Neutrophil (primary cell): ENCODE results near the gene UBA5.

Source experiments
- H3K27ac ChIP-seq: fragments of 200-600 bp; sonication (generic); 2 replicates; pipeline ENCODE4 v1.5.1; 2016; ENCODE audit warnings: mild to moderate bottlenecking, moderate library complexity
- H3K27me3 ChIP-seq: fragments of 200-600 bp; sonication (generic); 2 replicates; pipeline ENCODE4 v1.6.0; 2016; ENCODE audit warnings: mild to moderate bottlenecking
- H3K36me3 ChIP-seq: fragments of 200-600 bp; sonication (generic); 2 replicates; pipeline ENCODE4 v1.5.1; 2017
- H3K4me1 ChIP-seq, 2 experiments: fragments of 200-600 bp in 1 of 2; sonication (generic) in 1 of 2; 1 replicate in 1 of 2; 2 replicates in 1 of 2; pipeline versions ENCODE4 v1.5.1 to v1.6.1; 2013 to 2016; ENCODE audit warnings: low read depth in 1 of 2, low read length in 1 of 2, mild to moderate bottlenecking in 1 of 2, moderate library complexity in 1 of 2; ENCODE audit not compliant: control insufficient read depth in 1 of 2, insufficient read depth in 1 of 2
- H3K4me3 ChIP-seq, 2 experiments: fragments of 200-600 bp in 1 of 2; sonication (generic) in 1 of 2; 1 replicate in 1 of 2; 2 replicates in 1 of 2; pipeline ENCODE4 v1.5.1; 2013 to 2016; ENCODE audit warnings: low read depth in 1 of 2, low read length in 1 of 2, mild to moderate bottlenecking in 1 of 2, moderate library complexity in 1 of 2
- H3K9me3 ChIP-seq: fragments of 200-600 bp; sonication (generic); 2 replicates; pipeline ENCODE4 v1.5.1; 2016
- CTCF ChIP-seq: fragments of 200-600 bp; sonication (generic); IDR thresholded peaks from 2 replicates; pipeline ENCODE4 v1.5.1; 2016; ENCODE audit warnings: antibody characterized with exemption

UBA5 gene

GRCh38 chr3:132623646-132624045 lies 36.5 kb upstream of the UBA5 start:
- no peaks in the 10 kb centered on the region for H3K4me1 ChIP-seq
- peaks cover 38% of the 10 kb centered on the region for H3K36me3 ChIP-seq
- H3K27me3 ChIP-seq, result no peaks in the 10 kb centered on the region
- H3K27ac ChIP-seq, result no peak overlapping the region
- TF ChIP-seq CTCF, result no peak
- H3K9me3 ChIP-seq, result no peaks in the 10 kb centered on the region
- H3K4me3 ChIP-seq, result no peak overlapping the region

- TF ChIP-seq CTCF, result no peak
- Histone ChIP-seq H3K27me3 (no peaks in the 10 kb centered on the region), H3K27ac (no peak overlapping the region), H3K36me3 (peaks cover 38% of the 10 kb centered on the region), H3K4me1 (no peaks in the 10 kb centered on the region), H3K4me3 (no peak overlapping the region), H3K9me3 (no peaks in the 10 kb centered on the region)
These were observed 35.3 kb upstream of the UBA5 start for GRCh38 chr3:132624790-132625189.

GRCh38 chr3:132625613-132626012 lies 34.5 kb upstream of the UBA5 start:
- H3K4me3 ChIP-seq, result no peak overlapping the region
- peaks cover 38% of the 10 kb centered on the region for H3K36me3 ChIP-seq
- no peaks in the 10 kb centered on the region for H3K4me1 ChIP-seq
- no peak overlapping the region for H3K27ac ChIP-seq
- H3K27me3 ChIP-seq, result no peaks in the 10 kb centered on the region
- H3K9me3 ChIP-seq, result no peaks in the 10 kb centered on the region
- no peak for TF ChIP-seq CTCF

- H3K4me1 ChIP-seq, result no peaks in the 10 kb centered on the region
- H3K9me3 ChIP-seq, result no peaks in the 10 kb centered on the region
- H3K27ac ChIP-seq, result no peak overlapping the region
- no peak for TF ChIP-seq CTCF
- H3K27me3 ChIP-seq, result no peaks in the 10 kb centered on the region
- H3K36me3 ChIP-seq, result peaks cover 38% of the 10 kb centered on the region
- H3K4me3 ChIP-seq, result no peak overlapping the region
These were observed 33.2 kb upstream of the UBA5 start for GRCh38 chr3:132626955-132627354.

- H3K36me3 ChIP-seq, result peaks cover 38% of the 10 kb centered on the region
- H3K4me3 ChIP-seq, result no peak overlapping the region
- no peaks in the 10 kb centered on the region for H3K4me1 ChIP-seq
- H3K9me3 ChIP-seq, result no peaks in the 10 kb centered on the region
- no peaks in the 10 kb centered on the region for H3K27me3 ChIP-seq
- no peak for TF ChIP-seq CTCF
- H3K27ac ChIP-seq, result no peak overlapping the region
These were observed 32.0 kb upstream of the UBA5 start for GRCh38 chr3:132628157-132628556.

GRCh38 chr3:132629928-132630327 lies 30.2 kb upstream of the UBA5 start:
- H3K27me3 ChIP-seq, result no peaks in the 10 kb centered on the region
- H3K9me3 ChIP-seq, result no peaks in the 10 kb centered on the region
- TF ChIP-seq CTCF, result no peak
- peaks cover 33% of the 10 kb centered on the region for H3K36me3 ChIP-seq
- no peaks in the 10 kb centered on the region for H3K4me1 ChIP-seq
- H3K27ac ChIP-seq, result no peak overlapping the region
- H3K4me3 ChIP-seq, result no peak overlapping the region
